Ectodermal cell (in vitro differentiated cells): ENCODE data around the gene DMXL1.
"Not testable (repeated sequence)": the region's sequence is repeated elsewhere in the genome, so short reads cannot be mapped to it uniquely, and the experiment has no call there.

ENCODE experiments used
- H3K27ac ChIP-seq: 2 replicates; pipeline ENCODE4 v1.7.0; 2013; ENCODE audit warnings: mild to moderate bottlenecking, low read depth, low read length; ENCODE audit not compliant: insufficient read depth, poor library complexity, severe bottlenecking
- H3K27me3 ChIP-seq: 2 replicates; pipeline ENCODE4 v1.7.0; 2013; ENCODE audit warnings: mild to moderate bottlenecking, low read length; ENCODE audit not compliant: insufficient read depth, control insufficient read depth, poor library complexity, severe bottlenecking
- H3K36me3 ChIP-seq: one replicate; pipeline ENCODE4 v1.7.0; 2013; ENCODE audit warnings: low read length; ENCODE audit not compliant: control insufficient read depth, insufficient read depth
- H3K4me1 ChIP-seq: one replicate; pipeline ENCODE4 v1.7.0; 2013; ENCODE audit warnings: low read length; ENCODE audit not compliant: control insufficient read depth, insufficient read depth
- H3K4me3 ChIP-seq: 2 replicates; pipeline ENCODE4 v1.7.0; 2013; ENCODE audit warnings: low read depth, low read length, control low read depth; ENCODE audit not compliant: insufficient read depth
- H3K9me3 ChIP-seq: 2 replicates; pipeline ENCODE4 v1.7.0; 2013; ENCODE audit warnings: mild to moderate bottlenecking, low read length, moderate library complexity; ENCODE audit not compliant: control insufficient read depth
- WGBS, 2 experiments: methylation state at CpG; one replicate each; pipeline ENCODE4 v1.1.7; 2013; ENCODE audit warnings: missing lambda C conversion rate in 2 of 2; 5-methylcytosine and 5-hydroxymethylcytosine counted together

The DMXL1 gene

DNA sequence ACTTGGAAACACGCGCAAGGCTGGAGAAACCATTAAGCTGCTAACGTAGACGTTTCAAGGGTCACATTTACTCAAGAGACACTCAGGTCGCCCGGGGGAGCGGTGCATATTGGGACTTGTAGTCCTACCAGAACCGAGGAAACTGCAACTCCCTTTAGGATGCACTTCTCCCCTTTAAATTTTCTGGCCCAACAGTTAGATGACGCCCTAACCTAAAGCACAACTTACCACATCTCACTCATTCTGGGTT, 384 bp upstream of the DMXL1 start:
- 0% methylated on average over 9 of the region's 9 CpGs for WGBS, 2 experiments
- no peaks in the 10 kb centered on the region for H3K36me3 ChIP-seq
- H3K9me3 ChIP-seq: no peaks in the 10 kb centered on the region
- no peaks in the 10 kb centered on the region for H3K27me3 ChIP-seq
- H3K4me3 ChIP-seq: peak overlapping the region; percentile 93
- H3K27ac ChIP-seq: no peak overlapping the region
- H3K4me1 ChIP-seq: no peaks in the 10 kb centered on the region

DNA sequence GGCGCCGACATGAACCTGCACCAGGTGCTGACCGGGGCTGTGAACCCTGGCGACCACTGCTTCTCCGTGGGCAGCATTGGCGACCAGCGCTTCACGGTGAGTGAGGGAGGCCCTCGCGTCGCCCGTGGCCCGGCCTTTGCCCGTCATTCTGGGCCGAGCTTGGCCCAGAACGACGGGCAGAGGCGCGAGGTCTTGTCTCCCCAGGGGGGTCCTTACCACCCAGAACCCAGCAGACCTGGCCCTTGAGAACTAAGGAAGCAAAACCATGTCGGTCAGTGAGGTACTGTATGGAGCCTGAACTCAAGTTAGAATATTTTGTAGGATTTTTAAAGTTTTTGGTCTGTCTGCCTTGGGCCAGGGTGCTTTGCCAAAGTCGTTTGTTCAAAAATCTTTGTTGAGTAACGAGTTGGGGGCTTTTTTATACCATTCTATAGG, 691 bp downstream of the DMXL1 start:
- WGBS, 2 experiments: 0 to 1% methylated on average over 22 of the region's 22 CpGs

GRCh38 chr5:119072496-119072895, 1.6 kb downstream of the DMXL1 start:
- 73 to 90% methylated on average over 1 to 2 of the region's 2 CpGs for WGBS, 2 experiments
- Histone ChIP-seq H3K4me1 (no peaks in the 10 kb centered on the region), H3K4me3 (peak overlapping the region; percentile 93), H3K27me3 (no peaks in the 10 kb centered on the region), H3K36me3 (no peaks in the 10 kb centered on the region), H3K9me3 (no peaks in the 10 kb centered on the region), H3K27ac (no peak overlapping the region)

More for the DNA sequence above, 691 bp downstream of the DMXL1 start:
- H3K4me3 ChIP-seq: peak overlapping the region; percentile 93
- no peaks in the 10 kb centered on the region for H3K36me3 ChIP-seq
- H3K27me3 ChIP-seq: no peaks in the 10 kb centered on the region
- no peaks in the 10 kb centered on the region for H3K9me3 ChIP-seq
- H3K4me1 ChIP-seq: no peaks in the 10 kb centered on the region
- peak overlapping the region; percentile 89 for H3K27ac ChIP-seq

DNA sequence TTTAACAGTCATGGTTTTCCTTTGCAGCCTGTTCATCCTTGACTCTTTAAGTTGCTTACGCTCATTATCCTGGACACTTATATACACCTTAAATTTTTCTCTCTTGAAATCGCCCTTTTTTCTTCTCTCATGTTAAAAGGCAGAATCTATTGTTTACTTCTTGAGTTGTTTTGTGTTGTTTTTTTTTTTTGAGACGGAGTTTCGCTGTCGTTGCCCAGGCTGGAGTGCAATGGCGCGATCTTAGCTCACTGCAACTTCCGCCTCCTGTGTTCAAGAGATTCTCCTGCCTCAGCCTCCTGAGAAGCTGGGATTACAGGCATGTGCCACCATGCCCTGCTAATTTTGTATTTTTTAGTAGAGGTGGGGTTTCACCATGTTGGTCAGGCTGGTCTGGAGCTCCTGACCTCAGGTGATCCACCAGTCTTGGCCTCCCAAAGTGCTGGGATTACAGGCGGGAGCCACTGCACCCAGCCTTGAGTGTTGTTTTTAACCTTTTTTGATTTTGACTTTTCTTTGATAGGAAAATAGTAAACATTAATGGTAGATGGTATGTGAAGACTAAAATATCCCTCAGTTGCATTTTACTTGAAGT, 3.0 kb downstream of the DMXL1 start:
- 84 to 91% methylated on average over 8 to 9 of the region's 9 CpGs for WGBS, 2 experiments

DNA sequence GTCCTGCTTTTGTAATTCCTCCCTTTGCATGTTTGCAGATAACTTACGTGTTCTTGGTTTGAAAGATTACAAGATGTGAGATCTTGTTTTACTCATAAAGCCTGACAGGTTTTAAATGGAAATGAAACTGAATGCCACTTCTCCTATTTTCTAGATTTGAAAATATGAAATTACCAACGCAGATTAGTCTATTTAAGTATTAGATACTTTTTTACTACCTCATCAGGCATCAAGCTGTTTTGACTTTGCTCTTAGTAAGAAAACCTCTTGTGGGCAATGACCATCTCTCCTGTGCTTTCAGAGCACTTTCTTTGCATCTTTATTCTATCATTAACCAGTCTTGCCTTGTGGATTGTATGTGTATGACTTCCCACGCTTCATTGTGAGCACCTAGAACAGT, 3.5 kb downstream of the DMXL1 start:
- no peaks in the 10 kb centered on the region for H3K27me3 ChIP-seq
- 88 to 95% methylated on average over 2 to 3 of the region's 3 CpGs for WGBS, 2 experiments

More for the DNA sequence above, 3.0 kb downstream of the DMXL1 start:
- not testable (repeated sequence) for H3K4me3 ChIP-seq, H3K27ac ChIP-seq, H3K36me3 ChIP-seq, H3K9me3 ChIP-seq, H3K27me3 ChIP-seq, H3K4me1 ChIP-seq

GRCh38 chr5:119075269-119075668, 4.4 kb downstream of the DMXL1 start:
- H3K27ac ChIP-seq, H3K27me3 ChIP-seq, H3K36me3 ChIP-seq, H3K4me1 ChIP-seq, H3K9me3 ChIP-seq, H3K4me3 ChIP-seq: not testable (repeated sequence)
- WGBS, 2 experiments: 93 to 94% methylated on average over 12 of the region's 12 CpGs

More for the DNA sequence above, 3.5 kb downstream of the DMXL1 start:
- H3K27ac ChIP-seq: no peak overlapping the region
- H3K36me3 ChIP-seq: no peaks in the 10 kb centered on the region
- no peak overlapping the region for H3K4me3 ChIP-seq
- H3K9me3 ChIP-seq: no peaks in the 10 kb centered on the region
- H3K4me1 ChIP-seq: peaks cover 3% of the 10 kb centered on the region

GRCh38 chr5:119076080-119076479, 5.2 kb downstream of the DMXL1 start:
- Histone ChIP-seq H3K36me3 (no peaks in the 10 kb centered on the region), H3K9me3 (no peaks in the 10 kb centered on the region), H3K27me3 (no peaks in the 10 kb centered on the region), H3K27ac (no peak overlapping the region), H3K4me3 (no peak overlapping the region), H3K4me1 (peaks cover 3% of the 10 kb centered on the region)
- WGBS, 2 experiments: 86 to 88% methylated on average over 1 of the region's 1 CpG

DNA sequence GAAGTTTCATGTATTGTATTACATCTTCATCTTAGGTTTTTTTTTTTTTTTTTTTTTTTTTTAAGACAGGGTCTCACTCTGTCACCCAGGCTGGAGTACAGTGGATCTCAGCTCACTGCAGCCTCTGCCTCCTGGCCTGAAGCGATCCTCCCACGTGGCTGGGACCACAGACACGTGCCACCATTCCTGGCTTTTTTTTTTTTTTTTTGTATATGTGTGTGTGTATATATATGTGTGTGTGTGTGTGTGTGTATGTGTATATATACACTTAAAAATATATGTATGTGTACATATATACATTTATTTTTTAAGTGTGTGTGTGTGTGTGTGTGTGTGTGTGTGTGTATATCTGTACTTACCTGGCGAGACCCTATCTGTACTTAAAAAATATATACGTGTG, 6.6 kb downstream of the DMXL1 start:
- Histone ChIP-seq H3K36me3 (no peaks in the 10 kb centered on the region), H3K4me1 (peaks cover 3% of the 10 kb centered on the region), H3K27me3 (no peaks in the 10 kb centered on the region), H3K9me3 (no peaks in the 10 kb centered on the region), H3K4me3 (no peak overlapping the region), H3K27ac (no peak overlapping the region)
- 85 to 92% methylated on average over 3 to 4 of the region's 5 CpGs for WGBS, 2 experiments

DNA sequence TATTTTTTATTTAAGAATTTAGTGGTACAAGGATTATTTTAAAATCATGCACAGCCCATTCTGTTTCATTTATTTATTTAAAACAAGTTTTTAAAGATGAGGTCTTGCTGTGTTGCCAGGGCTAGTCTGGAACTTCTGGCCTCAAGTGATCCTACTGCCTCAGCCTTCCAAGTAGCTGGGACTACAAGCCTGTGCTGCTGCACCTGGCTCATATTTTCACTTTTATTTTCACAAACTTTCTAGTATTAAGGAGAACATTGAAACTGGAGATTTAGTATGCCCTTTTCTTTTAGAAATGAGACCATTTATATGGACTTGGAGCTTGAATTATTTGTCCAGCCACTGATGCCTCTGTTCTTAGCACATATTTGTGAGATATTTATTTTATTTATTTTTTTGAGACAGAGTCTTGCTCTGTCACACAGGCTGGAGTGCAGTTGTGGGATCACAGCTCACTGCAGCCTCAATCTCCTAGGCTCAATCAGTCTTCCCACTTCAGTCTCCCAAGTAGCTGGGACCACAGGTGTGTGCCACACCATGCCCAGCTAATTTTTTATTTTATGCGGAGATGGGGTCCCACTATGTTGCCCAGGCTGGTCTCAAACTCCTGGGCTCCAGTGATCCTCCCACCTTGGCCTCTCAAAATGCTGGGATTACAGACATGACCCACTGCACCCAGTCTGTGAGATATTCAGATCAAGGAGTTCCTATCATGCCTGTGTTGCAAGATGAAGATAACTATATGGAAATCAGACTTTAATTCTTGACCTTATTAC, 7.4 kb downstream of the DMXL1 start:
- Histone ChIP-seq H3K9me3 (no peaks in the 10 kb centered on the region), H3K27me3 (no peaks in the 10 kb centered on the region), H3K4me1 (peaks cover 3% of the 10 kb centered on the region), H3K4me3 (no peak overlapping the region), H3K36me3 (no peaks in the 10 kb centered on the region), H3K27ac (no peak overlapping the region)
- 92 to 94% methylated on average over 1 of the region's 1 CpG for WGBS, 2 experiments

- H3K4me3 ChIP-seq: no peak overlapping the region
- H3K27me3 ChIP-seq: no peaks in the 10 kb centered on the region
- WGBS, 2 experiments: 92% methylated on average over 1 of the region's 1 CpG
- no peaks in the 10 kb centered on the region for H3K36me3 ChIP-seq
- peaks cover 3% of the 10 kb centered on the region for H3K4me1 ChIP-seq
- H3K9me3 ChIP-seq: no peaks in the 10 kb centered on the region
- H3K27ac ChIP-seq: no peak overlapping the region
Observed at GRCh38 chr5:119078861-119079260, 8.0 kb downstream of the DMXL1 start.
